ENCODE measurements around the gene CNTLN.

CNTLN gene

DNA sequence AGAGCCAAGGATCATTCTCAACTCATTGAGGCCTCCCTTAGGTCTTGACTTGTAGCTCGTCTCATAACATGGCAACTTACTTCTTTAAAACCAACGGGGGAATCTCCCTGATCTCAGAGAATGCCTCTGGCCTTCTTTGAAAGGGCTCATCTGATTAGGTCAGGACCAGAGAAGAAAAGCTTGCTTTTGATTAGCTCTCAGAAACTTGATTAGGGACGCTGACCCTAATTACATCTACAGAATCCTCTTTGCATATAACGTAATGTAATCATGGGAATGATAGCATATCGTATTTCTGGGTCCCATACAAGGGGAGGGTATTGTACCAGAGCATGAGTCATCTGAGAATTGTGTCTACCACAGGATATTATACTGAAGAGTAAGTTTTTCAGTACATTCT lies 318.9 kb downstream of the CNTLN start:
- Histone ChIP-seq H2AFZ (ENCODE audit: low read length) (no peak overlapping the region), H4K20me1 (ENCODE audit: insufficient read depth, low read length, poor library complexity, severe bottlenecking) (no peaks in the 10 kb centered on the region), H3F3A (ENCODE audit: low read depth) (no peaks in the 10 kb centered on the region), H3K27me3 (ENCODE audit: insufficient read depth, low read length, poor library complexity, severe bottlenecking) (no peaks in the 10 kb centered on the region), H3K4me2 (ENCODE audit: low read depth, low read length, poor library complexity, severe bottlenecking) (no peak overlapping the region), H3K4me1 (ENCODE audit: insufficient read depth, low read length, poor library complexity, severe bottlenecking) (peaks cover 9% of the 10 kb centered on the region), H3K36me3 (ENCODE audit: insufficient read depth, low read length) (no peaks in the 10 kb centered on the region), H3K9me3 (ENCODE audit: insufficient read depth, low read depth, low read length) (no peaks in the 10 kb centered on the region), H3K4me3 (ENCODE audit: low read length, poor library complexity, severe bottlenecking) (no peak overlapping the region), H3K79me2 (ENCODE audit: insufficient read depth, low read length) (no peaks in the 10 kb centered on the region), H3K9me2 (replicated peaks; ENCODE audit: low read depth, low read length) (no peaks in the 10 kb centered on the region), H3K9ac (ENCODE audit: low read depth, low read length, poor library complexity, severe bottlenecking) (no peak overlapping the region)
- TF ChIP-seq, protein P1, sequence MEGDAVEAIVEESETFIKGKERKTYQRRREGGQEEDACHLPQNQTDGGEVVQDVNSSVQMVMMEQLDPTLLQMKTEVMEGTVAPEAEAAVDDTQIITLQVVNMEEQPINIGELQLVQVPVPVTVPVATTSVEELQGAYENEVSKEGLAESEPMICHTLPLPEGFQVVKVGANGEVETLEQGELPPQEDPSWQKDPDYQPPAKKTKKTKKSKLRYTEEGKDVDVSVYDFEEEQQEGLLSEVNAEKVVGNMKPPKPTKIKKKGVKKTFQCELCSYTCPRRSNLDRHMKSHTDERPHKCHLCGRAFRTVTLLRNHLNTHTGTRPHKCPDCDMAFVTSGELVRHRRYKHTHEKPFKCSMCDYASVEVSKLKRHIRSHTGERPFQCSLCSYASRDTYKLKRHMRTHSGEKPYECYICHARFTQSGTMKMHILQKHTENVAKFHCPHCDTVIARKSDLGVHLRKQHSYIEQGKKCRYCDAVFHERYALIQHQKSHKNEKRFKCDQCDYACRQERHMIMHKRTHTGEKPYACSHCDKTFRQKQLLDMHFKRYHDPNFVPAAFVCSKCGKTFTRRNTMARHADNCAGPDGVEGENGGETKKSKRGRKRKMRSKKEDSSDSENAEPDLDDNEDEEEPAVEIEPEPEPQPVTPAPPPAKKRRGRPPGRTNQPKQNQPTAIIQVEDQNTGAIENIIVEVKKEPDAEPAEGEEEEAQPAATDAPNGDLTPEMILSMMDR (conservative IDR thresholded peaks at IDR 0.05; ENCODE audit: low read length) = no peak
- no peak for TF ChIP-seq EZH2phosphoT487 (IDR thresholded peaks at IDR 0.05; ENCODE audit: borderline replicate concordance)

DNA sequence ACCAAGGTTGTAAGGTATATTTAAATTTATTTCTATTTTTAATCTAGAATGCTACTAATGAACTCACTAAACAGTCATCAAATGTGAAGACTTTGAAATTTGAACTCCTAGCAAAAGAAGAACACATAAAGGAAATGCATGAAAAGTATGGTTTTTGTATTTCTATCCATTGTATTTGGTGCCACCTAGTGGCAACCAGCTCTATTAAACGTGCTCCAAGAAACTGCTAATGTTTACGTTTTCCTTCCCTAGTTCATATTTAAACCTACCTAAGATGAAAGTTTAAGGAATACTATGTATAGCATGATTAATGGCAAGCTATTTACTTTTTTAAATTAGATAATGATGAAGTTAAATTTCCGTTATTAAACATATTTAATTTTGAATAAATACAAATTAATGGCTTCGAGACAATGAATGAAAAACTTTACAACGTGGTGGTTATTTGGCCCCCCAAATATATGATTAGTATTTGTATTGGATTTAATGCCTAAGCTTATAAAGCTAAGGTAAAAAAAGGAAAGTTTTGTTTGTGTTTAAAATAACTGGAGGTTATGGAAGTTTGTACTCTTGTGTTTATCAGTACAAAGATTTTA lies 328.1 kb downstream of the CNTLN start:
- Histone ChIP-seq H3K36me3 (ENCODE audit: insufficient read depth, low read length) (0 out of 2 replicates have a peak, but pooled peaks cover 7% of the 10 kb centered on the region), H3K9ac (ENCODE audit: low read depth, low read length, poor library complexity, severe bottlenecking) (no peak overlapping the region), H4K20me1 (ENCODE audit: insufficient read depth, low read length, poor library complexity, severe bottlenecking) (no peaks in the 10 kb centered on the region), H3K4me3 (ENCODE audit: low read length, poor library complexity, severe bottlenecking) (no peak overlapping the region), H3K27me3 (ENCODE audit: insufficient read depth, low read length, poor library complexity, severe bottlenecking) (no peaks in the 10 kb centered on the region), H3F3A (ENCODE audit: low read depth) (no peaks in the 10 kb centered on the region), H3K4me2 (ENCODE audit: low read depth, low read length, poor library complexity, severe bottlenecking) (no peak overlapping the region), H2AFZ (ENCODE audit: low read length) (no peak overlapping the region), H3K9me3 (ENCODE audit: insufficient read depth, low read depth, low read length) (no peaks in the 10 kb centered on the region), H3K9me2 (replicated peaks; ENCODE audit: low read depth, low read length) (no peaks in the 10 kb centered on the region), H3K79me2 (ENCODE audit: insufficient read depth, low read length) (no peaks in the 10 kb centered on the region), H3K4me1 (ENCODE audit: insufficient read depth, low read length, poor library complexity, severe bottlenecking) (no peaks in the 10 kb centered on the region)
- TF ChIP-seq EZH2phosphoT487 (IDR thresholded peaks at IDR 0.05; ENCODE audit: borderline replicate concordance) = no peak
- TF ChIP-seq, protein P1 (conservative IDR thresholded peaks at IDR 0.05; ENCODE audit: low read length) = peak; percentile 83

DNA sequence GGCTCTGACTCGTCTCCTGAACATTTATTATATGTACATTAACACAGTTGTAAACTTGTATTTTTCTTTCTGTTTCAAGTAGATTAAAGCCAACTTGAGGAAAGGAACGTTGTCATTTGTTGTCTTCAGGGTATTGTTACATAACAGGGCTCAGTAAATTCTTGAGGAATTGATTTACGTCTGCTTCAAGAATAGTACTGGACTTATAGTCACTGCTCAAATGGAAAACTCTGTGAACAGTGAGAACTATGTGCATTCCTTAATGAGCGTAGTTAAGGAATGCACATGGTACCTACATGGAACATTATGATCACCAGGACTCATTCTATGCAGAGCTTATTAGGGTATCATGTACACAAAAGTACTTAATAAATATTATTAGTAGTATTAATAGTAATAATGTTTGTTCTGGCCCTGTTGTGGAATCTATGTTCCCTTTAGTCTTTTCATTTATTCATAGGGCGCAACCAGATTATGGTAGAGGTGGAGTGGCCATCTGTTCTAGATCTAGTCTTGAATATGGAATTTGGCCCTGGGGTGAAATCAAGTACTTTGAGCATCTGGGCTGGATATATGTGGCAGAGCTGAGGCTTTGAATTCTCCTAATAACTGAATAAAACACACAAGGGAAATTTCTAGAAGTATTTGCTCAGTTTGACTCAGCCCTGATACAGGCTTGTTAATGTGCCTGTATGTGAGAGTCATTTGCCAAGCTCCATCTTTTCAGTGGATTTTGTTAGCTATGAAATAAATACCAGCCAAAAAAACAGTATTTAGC lies 335.4 kb downstream of the CNTLN start:
- no peak overlapping the region for H3K4me3 ChIP-seq (ENCODE audit: low read length, poor library complexity, severe bottlenecking)
- no peaks in the 10 kb centered on the region for H3K4me1 ChIP-seq (ENCODE audit: insufficient read depth, low read length, poor library complexity, severe bottlenecking)
- no peak overlapping the region for H3K9ac ChIP-seq (ENCODE audit: low read depth, low read length, poor library complexity, severe bottlenecking)
- H3K9me2 ChIP-seq (replicated peaks; ENCODE audit: low read depth, low read length) = no peaks in the 10 kb centered on the region
- no peak overlapping the region for H3K4me2 ChIP-seq (ENCODE audit: low read depth, low read length, poor library complexity, severe bottlenecking)
- no peaks in the 10 kb centered on the region for H4K20me1 ChIP-seq (ENCODE audit: insufficient read depth, low read length, poor library complexity, severe bottlenecking)
- H2AFZ ChIP-seq (ENCODE audit: low read length) = no peak overlapping the region
- TF ChIP-seq, protein P1 (conservative IDR thresholded peaks at IDR 0.05; ENCODE audit: low read length) = no peak
- no peak for TF ChIP-seq EZH2phosphoT487 (IDR thresholded peaks at IDR 0.05; ENCODE audit: borderline replicate concordance)
- H3K36me3 ChIP-seq (ENCODE audit: insufficient read depth, low read length) = 0 out of 2 replicates have a peak, but pooled peaks cover 7% of the 10 kb centered on the region
- H3F3A ChIP-seq (ENCODE audit: low read depth) = no peaks in the 10 kb centered on the region
- H3K79me2 ChIP-seq (ENCODE audit: insufficient read depth, low read length) = no peaks in the 10 kb centered on the region
- no peaks in the 10 kb centered on the region for H3K27me3 ChIP-seq (ENCODE audit: insufficient read depth, low read length, poor library complexity, severe bottlenecking)
- H3K9me3 ChIP-seq (ENCODE audit: insufficient read depth, low read depth, low read length) = no peaks in the 10 kb centered on the region
